Body of pancreas (tissue), 4 donors: ENCODE data around the gene TMEM271.

Source experiments
- CTCF ChIP-seq, 7 experiments: fragments of 450-650 bp in 4 of 7; fragments of 200-600 bp in 3 of 7; sonication (generic) in 3 of 7; IDR thresholded peaks; one replicate each; pipeline ENCODE4 v1.5.1; 2016 to 2019; ENCODE audit warnings: antibody characterized with exemption in 7 of 7
- POLR2A ChIP-seq, 3 donors: fragments of 450-650 bp; IDR thresholded peaks; one replicate each; pipeline ENCODE4 v1.6.1; 2016; ENCODE audit warnings: antibody characterized with exemption in 3 of 3, mild to moderate bottlenecking in 2 of 3

GRCh38 chr4:530017-530781, 45.9 kb downstream of the TMEM271 start:
- TF ChIP-seq CTCF (IDR thresholded peaks at IDR 0.05) (no peak), POLR2A (IDR thresholded peaks at IDR 0.05) (no peak)
